ENCODE data around the gene FHOD1.

Gene FHOD1

GRCh38 chr16:67230809-67231660, 16.2 kb downstream of the FHOD1 start:
- DNase-seq: no peak

GRCh38 chr16:67229906-67230808, 17.1 kb downstream of the FHOD1 start:
- DNase-seq: no peak

GRCh38 chr16:67228905-67229304, 18.4 kb downstream of the FHOD1 start:
- DNase-seq: no peak

- DNase-seq: no peak
These were observed 19.1 kb downstream of the FHOD1 start for GRCh38 chr16:67228034-67228785.

- DNase-seq: no peak
These were observed 19.7 kb downstream of the FHOD1 start for GRCh38 chr16:67227567-67227921.

- peak; percentile 99 for DNase-seq
These were observed 20.3 kb downstream of the FHOD1 start, which contains the start of gene TMEM208 for GRCh38 chr16:67226804-67227566. TMEM208 (plus strand) TSS chr16:67227130; CDS start chr16:67227219, 89 bp downstream.

- DNase-seq: no peak
These were observed 20.9 kb downstream of the FHOD1 start for GRCh38 chr16:67226295-67226803.

GRCh38 chr16:67223992-67224391, 23.3 kb downstream of the FHOD1 start:
- no peak for DNase-seq

GRCh38 chr16:67216612-67217490, 30.4 kb downstream of the FHOD1 start:
- DNase-seq: no peak

- DNase-seq: no peak
These were observed 31.6 kb downstream of the FHOD1 start for GRCh38 chr16:67215706-67216105.

GRCh38 chr16:67213197-67214019, 33.9 kb downstream of the FHOD1 start:
- no peak for DNase-seq

GRCh38 chr16:67212766-67213165, 34.5 kb downstream of the FHOD1 start:
- no peak for DNase-seq

- DNase-seq: no peak
These were observed 35.6 kb downstream of the FHOD1 start for GRCh38 chr16:67211674-67212073.

GRCh38 chr16:67210069-67210937, 37.0 kb downstream of the FHOD1 start:
- no peak for DNase-seq

- no peak for DNase-seq
These were observed 37.7 kb downstream of the FHOD1 start for GRCh38 chr16:67209565-67209964.

- DNase-seq: no peak
These were observed 39.0 kb downstream of the FHOD1 start for GRCh38 chr16:67208154-67208896.

GRCh38 chr16:67207249-67208091, 39.8 kb downstream of the FHOD1 start:
- no peak for DNase-seq
